Sigmoid colon (tissue), 4 donors: ENCODE measurements around the gene GCC2.

Source experiments
- EP300 ChIP-seq, 4 donors: sonication (generic); formaldehyde crosslinking; IDR thresholded peaks; one replicate each; pipeline ENCODE4 v1.6.1; 2017; ENCODE audit warnings: antibody characterized with exemption in 4 of 4
- POLR2AphosphoS5 ChIP-seq, 4 donors: sonication (generic); formaldehyde crosslinking; IDR thresholded peaks; one replicate each; pipeline ENCODE4 v1.6.1; 2017; ENCODE audit warnings: antibody characterized with exemption in 4 of 4
- TF ChIP-seq, protein P1 (sequence below), 4 experiments: fragments of 450-650 bp in 3 of 4; fragments of 200-600 bp in 1 of 4; IDR thresholded peaks; one replicate each; pipeline ENCODE4 v1.5.1; 2016 to 2019; ENCODE audit warnings: antibody characterized with exemption in 4 of 4, mild to moderate bottlenecking in 3 of 4, moderate library complexity in 2 of 4

DNA sequence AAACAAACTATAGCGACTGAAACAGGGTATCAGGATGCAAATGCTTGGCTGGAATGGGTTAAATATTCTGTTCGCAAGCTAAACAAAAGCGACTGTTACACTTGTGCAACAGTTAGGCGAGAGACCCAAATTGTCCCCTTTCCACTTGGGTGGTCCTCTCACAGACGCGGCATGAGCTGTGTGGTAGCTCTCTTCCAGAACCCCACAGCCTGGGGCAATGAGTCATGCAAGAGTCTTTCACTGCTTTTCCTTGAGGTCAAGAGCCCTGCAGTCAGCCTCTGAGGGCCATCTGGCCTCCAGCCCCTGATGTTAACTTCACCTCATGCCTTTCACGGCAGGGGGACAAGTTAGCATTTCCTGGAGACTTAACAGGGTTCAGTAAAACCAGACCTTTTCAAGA lies 45.5 kb upstream of the GCC2 start:
- TF ChIP-seq, protein P1, sequence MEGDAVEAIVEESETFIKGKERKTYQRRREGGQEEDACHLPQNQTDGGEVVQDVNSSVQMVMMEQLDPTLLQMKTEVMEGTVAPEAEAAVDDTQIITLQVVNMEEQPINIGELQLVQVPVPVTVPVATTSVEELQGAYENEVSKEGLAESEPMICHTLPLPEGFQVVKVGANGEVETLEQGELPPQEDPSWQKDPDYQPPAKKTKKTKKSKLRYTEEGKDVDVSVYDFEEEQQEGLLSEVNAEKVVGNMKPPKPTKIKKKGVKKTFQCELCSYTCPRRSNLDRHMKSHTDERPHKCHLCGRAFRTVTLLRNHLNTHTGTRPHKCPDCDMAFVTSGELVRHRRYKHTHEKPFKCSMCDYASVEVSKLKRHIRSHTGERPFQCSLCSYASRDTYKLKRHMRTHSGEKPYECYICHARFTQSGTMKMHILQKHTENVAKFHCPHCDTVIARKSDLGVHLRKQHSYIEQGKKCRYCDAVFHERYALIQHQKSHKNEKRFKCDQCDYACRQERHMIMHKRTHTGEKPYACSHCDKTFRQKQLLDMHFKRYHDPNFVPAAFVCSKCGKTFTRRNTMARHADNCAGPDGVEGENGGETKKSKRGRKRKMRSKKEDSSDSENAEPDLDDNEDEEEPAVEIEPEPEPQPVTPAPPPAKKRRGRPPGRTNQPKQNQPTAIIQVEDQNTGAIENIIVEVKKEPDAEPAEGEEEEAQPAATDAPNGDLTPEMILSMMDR (IDR thresholded peaks at IDR 0.05), result no peak
- no peak for TF ChIP-seq EP300 (IDR thresholded peaks at IDR 0.05)
- TF ChIP-seq POLR2AphosphoS5 (IDR thresholded peaks at IDR 0.05), result no peak
